ENCODE data around the gene ARAP2. TPM values are rescaled to one million over a fixed set of nuclear protein-coding genes. Genes with fewer than 3 reads are reported as not detected.

Gene ARAP2
- total RNA-seq, 1 experiment from 2014 or later: 12.5 TPM

DNA sequence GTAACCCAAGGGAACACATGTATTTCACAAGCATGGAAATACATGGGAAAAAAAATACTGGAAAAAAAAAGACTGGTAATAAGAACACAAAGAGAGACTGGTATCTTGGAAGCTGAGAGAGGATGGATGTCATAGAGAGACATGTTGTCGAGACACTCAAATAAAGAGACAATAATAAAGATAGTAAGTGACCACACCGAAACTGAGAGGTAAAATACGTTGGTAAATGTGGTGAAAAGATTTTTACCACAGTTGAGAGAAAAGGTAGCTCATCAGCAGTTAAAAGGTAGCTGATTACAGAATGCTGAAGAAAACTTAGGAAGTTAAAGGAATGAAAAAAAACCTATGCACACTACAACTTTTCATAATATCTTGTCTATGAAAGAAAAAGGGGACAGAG lies 81.1 kb downstream of the ARAP2 start:
- Histone ChIP-seq H3K4me1 (ENCODE audit: insufficient read depth, low read length) (no peaks in the 10 kb centered on the region), H3K4me2 (ENCODE audit: low read length) (no peak overlapping the region), H3K9me2 (replicated peaks; ENCODE audit: low read length) (no peaks in the 10 kb centered on the region), H3K36me3 (ENCODE audit: low read depth, low read length) (no peaks in the 10 kb centered on the region; the same call in 1 of the 2 replicates), H3K9me3 (ENCODE audit: low read length) (no peaks in the 10 kb centered on the region), H3K9ac (ENCODE audit: low read length) (no peak overlapping the region), H3K27ac (ENCODE audit: low read length) (no peak overlapping the region), H3F3A (ENCODE audit: low read length, unreplicated experiment) (no peaks in the 10 kb centered on the region), H2AFZ (ENCODE audit: low read length) (no peak overlapping the region), H3K79me2 (ENCODE audit: low read length) (no peaks in the 10 kb centered on the region), H4K20me1 (ENCODE audit: low read length) (no peaks in the 10 kb centered on the region), H3K27me3 (ENCODE audit: low read length) (no peaks in the 10 kb centered on the region), H3K4me3 (ENCODE audit: low read length) (no peak overlapping the region)
- ChIA-PET POLR2A (ENCODE audit: unreplicated experiment) (no interaction called here), CTCF (no interaction called here)
- intact Hi-C loops (cut with micrococcal nuclease): no loop called here
- ATAC-seq (no peak), DNase-seq (no peak)
- TF ChIP-seq EZH2 (IDR thresholded peaks at IDR 0.05; ENCODE audit: low read length, unreplicated experiment) (no peak), EZH2phosphoT487 (IDR thresholded peaks at IDR 0.05; ENCODE audit: borderline replicate concordance, low read length) (no peak)
- no TSS peak for BruUV-seq (replicated peaks)

DNA sequence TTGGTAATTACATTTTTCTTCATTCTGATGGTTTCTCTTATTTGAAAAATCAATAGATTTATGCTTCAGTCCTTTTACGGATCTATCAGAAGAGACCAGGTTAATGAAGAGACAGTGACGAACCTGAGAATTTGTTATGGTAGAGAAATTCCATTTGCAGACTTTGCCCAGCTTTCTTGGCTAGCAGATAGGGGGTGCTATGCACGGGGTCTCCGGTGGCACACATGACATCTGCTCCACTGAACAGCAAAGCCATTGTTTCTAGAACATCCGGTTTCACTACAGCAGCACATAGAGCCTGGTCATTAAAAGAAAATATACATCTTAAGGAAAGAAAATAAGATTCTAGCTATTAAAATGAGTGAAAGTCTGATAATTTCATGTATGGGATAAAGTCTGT lies 85.1 kb downstream of the ARAP2 start:
- H3K9me2 ChIP-seq (replicated peaks; ENCODE audit: low read length): no peaks in the 10 kb centered on the region
- no peak overlapping the region for H3K9ac ChIP-seq (ENCODE audit: low read length)
- no peak overlapping the region for H2AFZ ChIP-seq (ENCODE audit: low read length)
- CTCF ChIA-PET: interaction anchor here (0.6 to 0.7 kb wide), 2 partner anchors 26 to 832 kb away, joined by 3 to 4 read pairs; no protein-coding TSS in a partner anchor
- no peak overlapping the region for H3K27ac ChIP-seq (ENCODE audit: low read length)
- H3K9me3 ChIP-seq (ENCODE audit: low read length): no peaks in the 10 kb centered on the region
- DNase-seq: no peak
- H3K79me2 ChIP-seq (ENCODE audit: low read length): no peaks in the 10 kb centered on the region
- no peak overlapping the region for H3K4me2 ChIP-seq (ENCODE audit: low read length)
- H3K4me3 ChIP-seq (ENCODE audit: low read length): no peak overlapping the region
- no peak for ATAC-seq
- BruUV-seq (replicated peaks): no TSS peak
- H3K27me3 ChIP-seq (ENCODE audit: low read length): no peaks in the 10 kb centered on the region
- H3K4me1 ChIP-seq (ENCODE audit: insufficient read depth, low read length): no peaks in the 10 kb centered on the region
- POLR2A ChIA-PET (ENCODE audit: unreplicated experiment): no interaction called here
- no peaks in the 10 kb centered on the region; the same call in 1 of the 2 replicates for H3K36me3 ChIP-seq (ENCODE audit: low read depth, low read length)
- no peaks in the 10 kb centered on the region for H4K20me1 ChIP-seq (ENCODE audit: low read length)
- TF ChIP-seq EZH2phosphoT487 (IDR thresholded peaks at IDR 0.05; ENCODE audit: borderline replicate concordance, low read length): no peak
- TF ChIP-seq EZH2 (IDR thresholded peaks at IDR 0.05; ENCODE audit: low read length, unreplicated experiment): no peak
- peak; percentile 39; the same call in 1 of the 2 replicates for TF ChIP-seq CTCF (conservative IDR thresholded peaks at IDR 0.05; ENCODE audit: low read depth, low read length)
- H3F3A ChIP-seq (ENCODE audit: low read length, unreplicated experiment): no peaks in the 10 kb centered on the region
- intact Hi-C loops (cut with micrococcal nuclease): no loop called here

DNA sequence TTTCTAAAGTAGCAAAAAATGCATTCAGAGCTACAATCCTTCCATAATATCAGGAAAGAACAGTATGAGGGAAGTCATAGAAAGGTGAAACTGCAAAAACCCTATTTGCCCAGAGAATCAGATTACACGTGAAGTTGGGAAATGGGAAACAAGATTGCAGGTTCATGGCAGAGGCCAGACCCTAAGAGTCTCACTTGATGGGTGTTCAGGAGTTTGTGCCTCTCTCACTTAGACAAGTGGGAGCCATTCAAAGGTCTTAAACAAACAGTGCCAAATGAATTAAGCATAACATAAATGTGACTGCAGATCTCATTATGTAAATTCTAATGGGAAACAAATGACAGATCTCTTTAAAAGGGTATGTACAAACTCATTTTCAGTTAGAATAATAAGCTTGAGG lies 91.6 kb downstream of the ARAP2 start:
- ChIA-PET POLR2A (ENCODE audit: unreplicated experiment) (no interaction called here), CTCF (no interaction called here)
- no peaks in the 10 kb centered on the region for H3K36me3 ChIP-seq (ENCODE audit: low read depth, low read length)
- no TSS peak for BruUV-seq (replicated peaks)
- H2AFZ ChIP-seq (ENCODE audit: low read length): no peak overlapping the region
- no peaks in the 10 kb centered on the region for H3F3A ChIP-seq (ENCODE audit: low read length, unreplicated experiment)
- no peak for ATAC-seq
- no peak overlapping the region for H3K4me2 ChIP-seq (ENCODE audit: low read length)
- no peaks in the 10 kb centered on the region for H3K9me2 ChIP-seq (replicated peaks; ENCODE audit: low read length)
- H3K4me1 ChIP-seq (ENCODE audit: insufficient read depth, low read length): no peaks in the 10 kb centered on the region
- intact Hi-C loops (cut with micrococcal nuclease): no loop called here
- DNase-seq: no peak
- no peaks in the 10 kb centered on the region for H4K20me1 ChIP-seq (ENCODE audit: low read length)
- H3K27me3 ChIP-seq (ENCODE audit: low read length): no peaks in the 10 kb centered on the region
- H3K9ac ChIP-seq (ENCODE audit: low read length): no peak overlapping the region
- TF ChIP-seq EZH2phosphoT487 (IDR thresholded peaks at IDR 0.05; ENCODE audit: borderline replicate concordance, low read length) (no peak), CTCF (conservative IDR thresholded peaks at IDR 0.05; ENCODE audit: low read depth, low read length) (no peak), EZH2 (IDR thresholded peaks at IDR 0.05; ENCODE audit: low read length, unreplicated experiment) (no peak)
- H3K27ac ChIP-seq (ENCODE audit: low read length): no peak overlapping the region
- H3K9me3 ChIP-seq (ENCODE audit: low read length): no peaks in the 10 kb centered on the region
- no peaks in the 10 kb centered on the region for H3K79me2 ChIP-seq (ENCODE audit: low read length)
- H3K4me3 ChIP-seq (ENCODE audit: low read length): no peak overlapping the region

All from PC-3 (cell line).